ENCODE measurements around the gene PTPA.

DNA sequence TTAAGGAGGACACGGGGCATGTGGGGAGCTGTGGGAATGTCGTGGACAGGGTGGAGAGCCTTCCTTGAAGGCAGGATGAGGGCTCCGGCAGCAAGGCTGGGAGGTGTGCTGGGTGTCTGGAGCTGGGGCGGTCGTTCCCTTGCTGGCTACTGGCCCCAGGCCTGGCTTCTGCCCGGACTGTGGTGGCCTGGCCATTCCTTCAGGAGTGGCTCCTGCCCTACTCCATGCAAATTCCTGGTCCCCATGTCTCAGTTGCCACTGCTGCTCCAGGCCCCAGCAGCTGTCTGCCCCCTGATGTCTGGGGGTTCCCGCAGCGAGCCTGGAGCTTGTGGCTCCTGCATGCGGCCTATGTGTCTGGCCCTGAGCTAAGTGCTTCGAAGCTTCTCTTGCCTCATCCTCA is 44.9 kb downstream of the PTPA start:
- TF ChIP-seq, protein P1, sequence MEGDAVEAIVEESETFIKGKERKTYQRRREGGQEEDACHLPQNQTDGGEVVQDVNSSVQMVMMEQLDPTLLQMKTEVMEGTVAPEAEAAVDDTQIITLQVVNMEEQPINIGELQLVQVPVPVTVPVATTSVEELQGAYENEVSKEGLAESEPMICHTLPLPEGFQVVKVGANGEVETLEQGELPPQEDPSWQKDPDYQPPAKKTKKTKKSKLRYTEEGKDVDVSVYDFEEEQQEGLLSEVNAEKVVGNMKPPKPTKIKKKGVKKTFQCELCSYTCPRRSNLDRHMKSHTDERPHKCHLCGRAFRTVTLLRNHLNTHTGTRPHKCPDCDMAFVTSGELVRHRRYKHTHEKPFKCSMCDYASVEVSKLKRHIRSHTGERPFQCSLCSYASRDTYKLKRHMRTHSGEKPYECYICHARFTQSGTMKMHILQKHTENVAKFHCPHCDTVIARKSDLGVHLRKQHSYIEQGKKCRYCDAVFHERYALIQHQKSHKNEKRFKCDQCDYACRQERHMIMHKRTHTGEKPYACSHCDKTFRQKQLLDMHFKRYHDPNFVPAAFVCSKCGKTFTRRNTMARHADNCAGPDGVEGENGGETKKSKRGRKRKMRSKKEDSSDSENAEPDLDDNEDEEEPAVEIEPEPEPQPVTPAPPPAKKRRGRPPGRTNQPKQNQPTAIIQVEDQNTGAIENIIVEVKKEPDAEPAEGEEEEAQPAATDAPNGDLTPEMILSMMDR (IDR thresholded peaks at IDR 0.05; ENCODE audit: low read depth, low read length): no peak
- no peak for TF ChIP-seq POLR2A (IDR thresholded peaks at IDR 0.05; ENCODE audit: extremely low read depth, insufficient read length)
- no peak for TF ChIP-seq MYC (IDR thresholded peaks at IDR 0.05; ENCODE audit: low read depth, low read length)
